ENCODE data around the gene ZMYM3.
"Not testable (repeated sequence)": the region's sequence is repeated elsewhere in the genome, so short reads cannot be mapped to it uniquely, and the experiment has no call there.

Gene ZMYM3

DNA sequence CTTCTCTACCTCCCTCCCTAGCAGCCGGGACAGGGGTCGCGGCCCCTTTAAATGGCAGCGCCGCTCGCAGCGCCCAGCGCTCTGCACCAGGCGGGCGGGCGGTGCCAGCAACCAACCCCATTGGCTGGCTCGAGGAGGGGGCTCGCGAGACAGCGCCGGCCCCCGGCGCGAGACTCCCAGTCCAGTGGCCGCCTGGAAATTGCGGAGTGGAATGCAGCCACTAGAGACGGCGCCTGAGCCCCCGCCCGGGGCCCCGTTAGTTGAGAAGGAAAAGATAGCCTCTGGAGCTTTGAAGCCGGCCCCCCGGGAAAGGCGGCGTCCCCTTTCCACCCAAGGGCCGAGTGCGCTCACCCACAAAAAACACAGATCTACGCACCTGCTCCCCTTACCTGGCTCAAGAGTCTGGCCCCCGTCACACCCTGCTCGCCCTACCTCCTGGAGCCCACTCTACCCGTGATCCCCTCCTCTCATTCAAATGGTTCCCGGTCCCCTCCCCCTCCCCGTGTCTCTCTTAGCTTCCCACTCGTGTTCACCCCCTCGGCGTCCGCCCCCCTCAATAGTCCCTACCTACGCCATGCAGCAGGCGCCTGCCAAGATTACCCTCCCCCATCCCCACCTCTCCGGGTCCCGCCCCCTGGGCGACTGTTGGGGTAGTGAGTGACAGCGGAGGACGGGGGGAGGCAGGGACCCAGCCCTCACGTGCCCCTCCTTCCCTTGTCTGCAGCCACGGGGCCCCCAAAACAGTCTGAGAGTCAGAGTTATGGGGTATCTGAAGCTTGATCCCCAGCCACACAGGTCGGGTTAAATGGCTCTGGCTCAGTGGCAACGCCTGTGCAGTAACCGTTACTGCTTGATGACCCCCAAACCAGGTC is at the start of gene ZMYM3:
TSS of gene ZMYM3 (minus strand) at position 49 of the 872 bp plus-strand sequence. CDS start 885 bp downstream, outside the sequence.
- DNase-seq (ENCODE audit: low read depth): peak; percentile 74

GRCh38 chrX:71302461-71303213 is 48.7 kb upstream of the ZMYM3 start:
- no peak for DNase-seq (ENCODE audit: low read depth)

GRCh38 chrX:71301195-71301924 is 47.4 kb upstream of the ZMYM3 start, which contains the start of gene ITGB1BP2:
Gene ITGB1BP2, plus strand, starts transcription at chrX:71301750. Its CDS starts 57 bp downstream, at chrX:71301807.
- DNase-seq (ENCODE audit: low read depth): no peak

- DNase-seq (ENCODE audit: low read depth): not testable (repeated sequence)
These were observed 46.6 kb upstream of the ZMYM3 start for GRCh38 chrX:71300495-71300894.

DNA sequence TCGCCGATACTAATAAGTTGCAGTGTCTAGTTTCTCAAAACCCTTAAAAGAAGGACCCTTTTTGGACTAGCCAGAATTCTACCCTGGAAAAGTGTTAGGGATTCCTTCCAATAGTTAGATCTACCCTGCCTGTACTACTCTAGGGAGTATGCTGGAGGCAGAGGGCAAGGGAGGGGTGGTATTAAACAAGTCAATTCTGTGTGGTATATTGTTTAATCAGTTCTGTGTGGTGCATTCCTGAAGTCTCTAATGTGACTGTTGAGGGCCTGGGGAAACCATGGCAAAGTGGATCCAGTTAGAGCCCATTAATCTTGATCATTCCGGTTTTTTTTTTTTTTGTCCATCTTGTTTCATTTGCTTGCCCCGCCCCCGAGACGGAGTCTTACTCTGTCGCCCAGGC is 46.1 kb upstream of the ZMYM3 start:
- DNase-seq (ENCODE audit: low read depth): not testable (repeated sequence)

- no peak for DNase-seq (ENCODE audit: low read depth)
These were observed 44.2 kb upstream of the ZMYM3 start for GRCh38 chrX:71298119-71298518.

GRCh38 chrX:71296806-71297205 is 42.9 kb upstream of the ZMYM3 start:
- no peak for DNase-seq (ENCODE audit: low read depth)

GRCh38 chrX:71292669-71293365 is 38.9 kb upstream of the ZMYM3 start:
- DNase-seq (ENCODE audit: low read depth): no peak

- no peak for DNase-seq (ENCODE audit: low read depth)
These were observed 37.4 kb upstream of the ZMYM3 start for GRCh38 chrX:71291381-71291780.

DNA sequence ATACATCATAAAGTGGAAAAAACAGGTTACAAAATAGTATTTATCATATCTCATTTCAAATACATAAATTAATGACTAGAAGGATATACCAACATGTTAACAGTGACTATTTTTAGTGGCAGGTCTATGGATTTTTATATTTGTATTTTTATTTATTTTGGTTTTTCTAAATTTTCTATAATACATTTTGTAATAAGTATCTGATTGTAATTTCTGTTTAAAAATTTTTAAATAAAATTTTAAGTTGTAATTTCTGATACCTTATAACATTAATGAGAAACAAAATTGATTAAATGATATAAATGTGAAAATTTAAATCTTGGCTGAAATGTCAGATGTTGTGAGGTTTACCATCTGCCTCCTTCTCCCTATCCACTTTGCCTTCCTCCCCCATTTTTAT is 32.0 kb upstream of the ZMYM3 start:
- DNase-seq (ENCODE audit: low read depth): no peak

GRCh38 chrX:71283403-71284143 is 29.6 kb upstream of the ZMYM3 start, which contains the start of gene NONO:
Gene NONO, plus strand, starts transcription at chrX:71283635. Its CDS starts 7,003 bp downstream, at chrX:71290638.
- peak; percentile 70 for DNase-seq (ENCODE audit: low read depth)

- DNase-seq (ENCODE audit: low read depth): peak; percentile 55
These were observed 28.8 kb upstream of the ZMYM3 start for GRCh38 chrX:71282514-71283402.

DNA sequence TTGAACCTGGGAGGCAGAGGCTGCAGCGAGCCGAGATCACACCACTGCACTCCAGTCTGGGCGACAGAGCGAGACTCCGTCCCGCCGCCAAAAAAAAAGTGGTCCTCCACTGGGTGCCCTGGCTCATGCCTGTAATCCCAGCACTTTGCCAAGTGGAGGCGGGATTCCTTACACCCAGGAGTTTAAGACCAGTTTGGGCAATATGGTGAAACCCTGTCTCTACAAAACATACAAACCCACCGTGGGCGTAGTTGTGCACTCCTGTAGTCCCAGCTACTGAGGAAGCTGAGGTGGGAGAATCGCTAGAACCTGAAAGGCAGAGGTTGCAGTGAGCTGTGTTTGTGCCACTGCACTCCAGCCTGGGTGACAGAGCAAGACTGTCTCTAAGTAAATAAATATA is 27.4 kb upstream of the ZMYM3 start:
- not testable (repeated sequence) for DNase-seq (ENCODE audit: low read depth)

DNA sequence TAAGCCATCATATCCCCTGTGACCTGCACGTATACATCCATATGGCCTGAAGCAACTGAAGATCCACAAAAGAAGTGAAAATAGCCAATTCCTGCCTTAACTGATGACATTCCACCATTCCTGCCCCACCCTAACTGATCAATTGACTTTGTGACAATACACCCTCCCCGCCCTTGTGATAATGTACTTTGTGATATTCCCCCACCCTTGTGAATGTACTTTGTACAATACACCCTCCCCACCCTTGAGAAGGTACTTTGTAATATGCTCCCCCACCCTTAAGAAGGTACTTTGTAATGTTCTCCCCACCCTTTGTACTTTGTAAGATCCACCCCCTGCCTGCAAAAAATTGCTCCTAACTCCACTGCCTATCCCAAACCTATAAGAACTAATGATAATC is 18.4 kb upstream of the ZMYM3 start:
- not testable (repeated sequence) for DNase-seq (ENCODE audit: low read depth)

DNA sequence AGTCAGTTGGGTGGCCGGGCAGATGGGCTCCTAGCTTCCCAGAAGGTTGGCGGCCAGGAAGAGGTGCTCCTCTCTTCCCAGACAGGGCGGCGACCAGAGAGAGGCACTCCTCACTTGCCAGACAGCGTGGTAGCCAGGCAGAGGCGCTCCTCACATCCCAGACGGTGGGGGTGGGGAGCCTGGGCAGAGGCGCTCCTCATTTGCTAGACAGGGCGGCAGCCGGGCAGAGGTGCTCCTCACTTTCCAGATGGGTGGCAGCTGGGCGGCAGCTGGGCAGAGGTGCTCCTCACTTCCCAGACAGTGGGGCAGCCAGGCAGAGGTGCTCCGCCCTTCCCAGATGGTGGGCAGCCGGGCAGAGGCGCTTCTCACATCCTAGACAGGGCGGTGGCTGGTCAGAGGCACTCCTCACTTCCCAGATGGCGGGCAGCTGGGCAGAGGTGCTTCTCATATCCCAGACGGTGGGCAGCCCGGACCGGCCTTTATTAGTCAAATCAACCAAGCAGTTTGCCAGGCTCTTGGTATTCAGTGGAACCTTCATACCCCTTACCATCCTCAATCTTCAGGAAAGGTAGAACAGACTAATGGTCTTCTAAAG is 16.0 kb upstream of the ZMYM3 start:
- DNase-seq (ENCODE audit: low read depth): no peak

DNA sequence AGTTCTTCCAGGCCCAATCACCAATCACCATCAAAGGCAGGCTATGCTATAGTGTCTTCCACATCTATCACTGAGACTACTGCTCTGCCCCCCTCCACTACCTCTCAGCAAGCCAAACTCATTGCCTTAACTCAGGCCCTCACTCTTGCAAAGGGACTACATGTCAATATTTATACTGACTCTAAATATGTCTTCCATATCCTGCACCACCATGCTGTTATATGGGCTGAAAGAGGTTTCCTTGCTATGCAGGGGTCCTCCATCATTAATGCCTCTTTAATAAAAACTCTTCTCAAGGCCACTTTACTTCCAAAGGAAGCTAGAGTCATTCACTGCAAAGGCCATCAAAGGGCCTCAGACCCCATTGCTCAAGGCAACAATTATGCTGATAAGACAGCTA is 14.7 kb upstream of the ZMYM3 start:
- DNase-seq (ENCODE audit: low read depth): not testable (repeated sequence)

- no peak for DNase-seq (ENCODE audit: low read depth)
These were observed 2.9 kb upstream of the ZMYM3 start for GRCh38 chrX:71256856-71257255.

GRCh38 chrX:71256051-71256450 is 2.1 kb upstream of the ZMYM3 start:
- no peak for DNase-seq (ENCODE audit: low read depth)

Measured in activated T-cell treated with anti-CD3 and anti-CD28 coated beads for 48 hours (primary cell).